Measurements from ENCODE around the gene CACNA1E.
A peak's percentile ranks its signal among the peaks of the same experiment; 100 is the strongest.

GRCh38 chr1:181587870-181588438 is 104.6 kb downstream of the CACNA1E start:
- TF ChIP-seq POLR2AphosphoS5 (IDR thresholded peaks at IDR 0.05; ENCODE audit: low read depth) (no peak), EZH2 (IDR thresholded peaks at IDR 0.05; ENCODE audit: low read depth, unreplicated experiment) (no peak), EZH2phosphoT487 (IDR thresholded peaks at IDR 0.05; ENCODE audit: unreplicated experiment) (no peak), CREB1 (CRISPR knock-in tag; IDR thresholded peaks at IDR 0.05; ENCODE audit: low read depth) (no peak), REST (IDR thresholded peaks at IDR 0.05; ENCODE audit: unreplicated experiment) (no peak), JUNB (IDR thresholded peaks at IDR 0.05; ENCODE audit: unreplicated experiment) (no peak), ZNF331 (CRISPR knock-in tag; IDR thresholded peaks at IDR 0.05; ENCODE audit: low read depth) (no peak)
- TF ChIP-seq, protein P1, sequence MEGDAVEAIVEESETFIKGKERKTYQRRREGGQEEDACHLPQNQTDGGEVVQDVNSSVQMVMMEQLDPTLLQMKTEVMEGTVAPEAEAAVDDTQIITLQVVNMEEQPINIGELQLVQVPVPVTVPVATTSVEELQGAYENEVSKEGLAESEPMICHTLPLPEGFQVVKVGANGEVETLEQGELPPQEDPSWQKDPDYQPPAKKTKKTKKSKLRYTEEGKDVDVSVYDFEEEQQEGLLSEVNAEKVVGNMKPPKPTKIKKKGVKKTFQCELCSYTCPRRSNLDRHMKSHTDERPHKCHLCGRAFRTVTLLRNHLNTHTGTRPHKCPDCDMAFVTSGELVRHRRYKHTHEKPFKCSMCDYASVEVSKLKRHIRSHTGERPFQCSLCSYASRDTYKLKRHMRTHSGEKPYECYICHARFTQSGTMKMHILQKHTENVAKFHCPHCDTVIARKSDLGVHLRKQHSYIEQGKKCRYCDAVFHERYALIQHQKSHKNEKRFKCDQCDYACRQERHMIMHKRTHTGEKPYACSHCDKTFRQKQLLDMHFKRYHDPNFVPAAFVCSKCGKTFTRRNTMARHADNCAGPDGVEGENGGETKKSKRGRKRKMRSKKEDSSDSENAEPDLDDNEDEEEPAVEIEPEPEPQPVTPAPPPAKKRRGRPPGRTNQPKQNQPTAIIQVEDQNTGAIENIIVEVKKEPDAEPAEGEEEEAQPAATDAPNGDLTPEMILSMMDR (conservative IDR thresholded peaks at IDR 0.05; ENCODE audit: low read depth in 2 of 2) = peak; percentile 46 to 54
- TF ChIP-seq, protein P2, sequence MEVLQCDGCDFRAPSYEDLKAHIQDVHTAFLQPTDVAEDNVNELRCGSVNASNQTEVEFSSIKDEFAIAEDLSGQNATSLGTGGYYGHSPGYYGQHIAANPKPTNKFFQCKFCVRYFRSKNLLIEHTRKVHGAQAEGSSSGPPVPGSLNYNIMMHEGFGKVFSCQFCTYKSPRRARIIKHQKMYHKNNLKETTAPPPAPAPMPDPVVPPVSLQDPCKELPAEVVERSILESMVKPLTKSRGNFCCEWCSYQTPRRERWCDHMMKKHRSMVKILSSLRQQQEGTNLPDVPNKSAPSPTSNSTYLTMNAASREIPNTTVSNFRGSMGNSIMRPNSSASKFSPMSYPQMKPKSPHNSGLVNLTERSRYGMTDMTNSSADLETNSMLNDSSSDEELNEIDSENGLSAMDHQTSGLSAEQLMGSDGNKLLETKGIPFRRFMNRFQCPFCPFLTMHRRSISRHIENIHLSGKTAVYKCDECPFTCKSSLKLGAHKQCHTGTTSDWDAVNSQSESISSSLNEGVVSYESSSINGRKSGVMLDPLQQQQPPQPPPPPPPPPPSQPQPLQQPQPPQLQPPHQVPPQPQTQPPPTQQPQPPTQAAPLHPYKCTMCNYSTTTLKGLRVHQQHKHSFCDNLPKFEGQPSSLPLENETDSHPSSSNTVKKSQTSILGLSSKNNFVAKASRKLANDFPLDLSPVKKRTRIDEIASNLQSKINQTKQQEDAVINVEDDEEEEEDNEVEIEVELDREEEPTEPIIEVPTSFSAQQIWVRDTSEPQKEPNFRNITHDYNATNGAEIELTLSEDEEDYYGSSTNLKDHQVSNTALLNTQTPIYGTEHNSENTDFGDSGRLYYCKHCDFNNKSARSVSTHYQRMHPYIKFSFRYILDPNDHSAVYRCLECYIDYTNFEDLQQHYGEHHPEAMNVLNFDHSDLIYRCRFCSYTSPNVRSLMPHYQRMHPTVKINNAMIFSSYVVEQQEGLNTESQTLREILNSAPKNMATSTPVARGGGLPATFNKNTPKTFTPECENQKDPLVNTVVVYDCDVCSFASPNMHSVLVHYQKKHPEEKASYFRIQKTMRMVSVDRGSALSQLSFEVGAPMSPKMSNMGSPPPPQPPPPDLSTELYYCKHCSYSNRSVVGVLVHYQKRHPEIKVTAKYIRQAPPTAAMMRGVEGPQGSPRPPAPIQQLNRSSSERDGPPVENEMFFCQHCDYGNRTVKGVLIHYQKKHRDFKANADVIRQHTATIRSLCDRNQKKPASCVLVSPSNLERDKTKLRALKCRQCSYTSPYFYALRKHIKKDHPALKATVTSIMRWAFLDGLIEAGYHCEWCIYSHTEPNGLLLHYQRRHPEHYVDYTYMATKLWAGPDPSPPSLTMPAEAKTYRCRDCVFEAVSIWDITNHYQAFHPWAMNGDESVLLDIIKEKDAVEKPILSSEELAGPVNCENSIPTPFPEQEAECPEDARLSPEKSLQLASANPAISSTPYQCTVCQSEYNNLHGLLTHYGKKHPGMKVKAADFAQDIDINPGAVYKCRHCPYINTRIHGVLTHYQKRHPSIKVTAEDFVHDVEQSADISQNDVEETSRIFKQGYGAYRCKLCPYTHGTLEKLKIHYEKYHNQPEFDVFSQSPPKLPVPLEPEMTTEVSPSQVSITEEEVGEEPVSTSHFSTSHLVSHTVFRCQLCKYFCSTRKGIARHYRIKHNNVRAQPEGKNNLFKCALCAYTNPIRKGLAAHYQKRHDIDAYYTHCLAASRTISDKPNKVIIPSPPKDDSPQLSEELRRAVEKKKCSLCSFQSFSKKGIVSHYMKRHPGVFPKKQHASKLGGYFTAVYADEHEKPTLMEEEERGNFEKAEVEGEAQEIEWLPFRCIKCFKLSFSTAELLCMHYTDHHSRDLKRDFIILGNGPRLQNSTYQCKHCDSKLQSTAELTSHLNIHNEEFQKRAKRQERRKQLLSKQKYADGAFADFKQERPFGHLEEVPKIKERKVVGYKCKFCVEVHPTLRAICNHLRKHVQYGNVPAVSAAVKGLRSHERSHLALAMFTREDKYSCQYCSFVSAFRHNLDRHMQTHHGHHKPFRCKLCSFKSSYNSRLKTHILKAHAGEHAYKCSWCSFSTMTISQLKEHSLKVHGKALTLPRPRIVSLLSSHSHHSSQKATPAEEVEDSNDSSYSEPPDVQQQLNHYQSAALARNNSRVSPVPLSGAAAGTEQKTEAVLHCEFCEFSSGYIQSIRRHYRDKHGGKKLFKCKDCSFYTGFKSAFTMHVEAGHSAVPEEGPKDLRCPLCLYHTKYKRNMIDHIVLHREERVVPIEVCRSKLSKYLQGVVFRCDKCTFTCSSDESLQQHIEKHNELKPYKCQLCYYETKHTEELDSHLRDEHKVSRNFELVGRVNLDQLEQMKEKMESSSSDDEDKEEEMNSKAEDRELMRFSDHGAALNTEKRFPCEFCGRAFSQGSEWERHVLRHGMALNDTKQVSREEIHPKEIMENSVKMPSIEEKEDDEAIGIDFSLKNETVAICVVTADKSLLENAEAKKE (CRISPR knock-in tag; IDR thresholded peaks at IDR 0.05) = no peak
- TF ChIP-seq, protein P3, sequence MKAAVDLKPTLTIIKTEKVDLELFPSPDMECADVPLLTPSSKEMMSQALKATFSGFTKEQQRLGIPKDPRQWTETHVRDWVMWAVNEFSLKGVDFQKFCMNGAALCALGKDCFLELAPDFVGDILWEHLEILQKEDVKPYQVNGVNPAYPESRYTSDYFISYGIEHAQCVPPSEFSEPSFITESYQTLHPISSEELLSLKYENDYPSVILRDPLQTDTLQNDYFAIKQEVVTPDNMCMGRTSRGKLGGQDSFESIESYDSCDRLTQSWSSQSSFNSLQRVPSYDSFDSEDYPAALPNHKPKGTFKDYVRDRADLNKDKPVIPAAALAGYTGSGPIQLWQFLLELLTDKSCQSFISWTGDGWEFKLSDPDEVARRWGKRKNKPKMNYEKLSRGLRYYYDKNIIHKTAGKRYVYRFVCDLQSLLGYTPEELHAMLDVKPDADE (IDR thresholded peaks at IDR 0.05) = no peak
